GM18519 (cell line): ENCODE measurements around the gene ROR1.

Source experiments
- ATAC-seq: cut with Tn5 transposase; IDR thresholded peaks from one replicate; pipeline ENCODE4 v1.9.1; 2021; ENCODE audit warnings: mild to moderate bottlenecking, moderate library complexity; ENCODE audit not compliant: unreplicated experiment, low FRiP score

The ROR1 gene

DNA sequence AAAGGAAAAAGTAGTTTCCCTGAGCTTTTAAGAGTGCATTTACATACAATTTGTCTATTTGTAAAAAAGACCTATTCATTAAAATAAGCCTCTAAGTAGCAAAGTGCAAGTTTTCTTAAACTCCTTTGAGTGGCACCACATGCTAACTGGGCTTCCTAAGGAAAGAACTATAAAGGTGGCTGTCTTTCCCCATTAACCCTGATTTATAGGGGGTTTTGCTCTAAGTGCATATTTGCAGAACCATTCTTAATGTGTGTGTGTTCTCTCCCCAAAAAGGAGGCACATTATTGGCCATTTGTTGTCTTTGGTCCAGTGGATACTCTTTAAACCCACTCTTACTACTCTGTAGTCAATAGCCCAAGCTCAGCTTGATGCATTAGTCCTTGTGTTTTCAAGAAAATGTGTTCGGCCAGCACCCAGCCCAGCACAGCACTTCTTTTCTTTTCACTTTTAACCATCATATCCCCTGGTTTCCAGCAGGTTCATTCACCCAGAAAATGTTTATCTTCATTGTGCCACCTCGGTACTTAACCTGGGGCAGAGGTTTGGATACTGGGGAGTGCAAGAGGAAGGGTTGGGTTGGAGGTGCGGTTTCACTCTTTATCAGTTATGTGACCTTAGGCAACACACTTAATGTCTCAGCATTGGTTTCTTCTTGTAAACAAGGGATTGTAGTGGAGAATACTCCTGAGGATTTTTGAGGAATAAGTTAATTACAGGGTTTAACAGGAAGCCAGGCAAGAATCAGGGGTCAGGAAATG lies 267.7 kb downstream of the ROR1 start:
- ATAC-seq = no peak

DNA sequence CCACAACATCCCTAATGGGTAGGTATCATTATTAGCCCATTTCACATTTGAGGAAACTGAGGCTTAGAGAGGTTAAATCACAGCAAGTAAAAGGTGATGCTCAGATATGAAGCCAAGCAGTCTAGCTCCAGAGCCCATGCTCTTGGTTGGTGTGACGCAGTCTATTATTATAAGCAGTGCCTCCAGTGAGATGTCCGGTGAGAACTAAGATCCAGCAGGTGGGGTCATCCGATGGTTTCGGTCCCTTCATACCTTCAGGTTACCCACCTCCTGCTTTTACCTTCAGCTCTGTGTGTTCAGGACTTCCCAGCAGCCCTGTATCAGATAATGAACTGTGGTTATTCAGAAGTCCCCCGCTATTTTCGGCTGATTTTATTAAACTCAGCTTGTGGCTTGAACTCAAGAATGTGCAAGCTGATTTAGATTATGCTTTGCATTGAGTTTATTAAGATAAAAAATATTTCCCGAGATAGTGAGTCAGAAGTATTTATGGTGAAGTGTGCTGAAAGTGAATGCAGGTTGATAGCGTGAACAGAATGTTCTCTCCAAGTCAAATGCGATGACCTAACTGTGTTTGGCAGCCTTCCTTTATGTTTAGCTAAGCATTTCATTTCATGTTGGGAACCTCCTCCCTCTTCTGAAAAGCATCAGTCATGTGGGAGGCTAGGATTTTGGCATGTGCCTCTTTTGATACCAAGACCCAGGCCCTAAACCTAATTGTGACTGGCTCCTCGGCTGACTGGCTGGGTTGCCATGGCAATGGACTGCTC lies 268.7 kb downstream of the ROR1 start:
- ATAC-seq = no peak

DNA sequence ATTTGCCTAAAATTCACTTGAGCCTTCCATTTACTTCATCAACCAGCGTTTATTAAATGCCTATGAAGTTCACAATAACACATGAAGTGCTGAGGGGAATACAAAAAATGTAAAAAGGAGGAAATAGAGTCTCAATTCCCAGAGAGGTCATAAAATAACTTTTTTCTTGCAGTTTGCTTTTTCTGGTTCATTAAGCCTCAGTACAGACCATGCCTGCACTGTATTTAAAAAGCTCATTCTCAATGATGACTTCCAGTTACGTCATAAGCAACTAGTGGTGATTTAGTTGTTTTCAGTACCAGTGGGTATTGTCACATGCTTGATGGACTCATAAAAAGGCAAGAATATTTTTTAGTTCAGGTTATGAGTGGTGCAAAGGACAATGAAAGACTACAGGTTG lies 269.5 kb downstream of the ROR1 start:
- no peak for ATAC-seq

DNA sequence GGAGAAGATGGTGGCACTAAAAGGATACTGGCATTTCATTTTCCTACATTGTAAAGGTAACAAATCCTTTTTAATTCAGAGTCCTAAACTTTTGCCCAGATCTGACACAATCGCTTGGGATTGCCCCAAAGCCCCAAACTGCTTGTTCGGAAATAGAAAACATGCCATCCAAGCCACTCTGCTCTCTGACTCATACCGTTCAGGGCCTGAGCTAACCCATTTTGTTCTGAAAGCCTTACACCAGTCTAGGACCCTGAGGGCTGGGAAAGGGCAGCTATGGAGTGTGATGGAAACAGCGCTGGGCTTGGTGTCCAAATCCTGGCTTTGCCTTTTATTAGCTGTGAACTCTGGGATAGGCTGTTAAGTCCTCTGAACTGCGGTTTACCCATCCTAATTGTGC lies 270.2 kb downstream of the ROR1 start:
- no peak for ATAC-seq

DNA sequence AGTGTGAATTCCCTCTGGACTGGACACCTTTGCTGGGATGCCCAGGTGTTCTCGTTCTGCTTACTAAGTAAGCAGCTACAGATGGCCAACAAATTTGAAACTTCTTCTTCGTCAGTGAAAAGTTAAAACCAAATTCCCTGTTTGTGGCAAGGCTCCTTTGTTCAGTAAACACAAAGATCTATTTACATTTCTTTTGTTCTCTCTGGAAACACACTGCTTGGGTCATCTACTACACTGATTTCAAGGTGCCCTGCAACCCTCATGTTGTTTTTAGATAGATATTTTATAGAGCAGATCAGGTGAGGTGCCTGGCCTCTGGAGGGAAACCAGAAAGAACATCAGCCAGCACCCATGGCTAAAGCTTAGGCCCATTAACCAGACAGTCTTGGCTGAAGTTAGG lies 272.4 kb downstream of the ROR1 start:
- ATAC-seq = no peak

DNA sequence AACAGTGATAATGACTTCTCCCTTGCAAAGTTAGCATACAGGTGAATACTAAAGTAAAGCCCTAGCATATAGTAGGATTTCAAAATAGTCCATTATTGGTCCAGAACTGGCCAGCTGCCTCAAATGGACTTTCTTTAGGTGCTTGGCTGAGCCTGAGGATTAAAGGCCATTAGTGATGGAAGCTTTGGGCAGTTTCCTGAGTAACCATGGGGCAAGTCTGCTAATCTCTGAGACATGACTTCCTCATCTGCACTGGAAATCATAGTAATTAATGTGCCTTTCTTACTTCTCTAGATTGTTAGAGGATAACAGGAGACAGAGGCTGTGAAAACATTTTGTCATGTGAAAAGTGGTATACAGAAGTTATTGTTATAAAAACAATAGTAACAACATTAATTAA lies 273.1 kb downstream of the ROR1 start:
- no peak for ATAC-seq

DNA sequence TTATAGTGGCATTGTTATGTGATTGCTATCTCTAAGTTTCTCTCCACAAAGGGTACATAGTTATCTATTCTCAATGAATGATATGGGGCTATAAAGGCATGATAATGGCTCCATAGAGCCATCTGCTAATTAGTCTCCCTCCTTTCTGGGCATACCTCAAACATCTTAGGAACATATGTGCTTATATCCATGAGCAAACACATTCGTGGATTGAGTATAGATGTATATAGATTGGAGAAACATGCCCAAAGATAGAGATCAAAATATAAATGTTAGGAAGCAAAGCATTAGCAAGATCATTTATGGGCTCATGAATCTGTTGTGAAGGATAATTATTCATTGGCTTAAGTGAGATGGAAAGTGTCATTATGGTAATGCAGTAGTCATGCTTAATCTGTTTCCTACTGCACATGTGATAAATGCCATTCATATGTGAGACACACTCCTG lies 273.8 kb downstream of the ROR1 start:
- no peak for ATAC-seq

DNA sequence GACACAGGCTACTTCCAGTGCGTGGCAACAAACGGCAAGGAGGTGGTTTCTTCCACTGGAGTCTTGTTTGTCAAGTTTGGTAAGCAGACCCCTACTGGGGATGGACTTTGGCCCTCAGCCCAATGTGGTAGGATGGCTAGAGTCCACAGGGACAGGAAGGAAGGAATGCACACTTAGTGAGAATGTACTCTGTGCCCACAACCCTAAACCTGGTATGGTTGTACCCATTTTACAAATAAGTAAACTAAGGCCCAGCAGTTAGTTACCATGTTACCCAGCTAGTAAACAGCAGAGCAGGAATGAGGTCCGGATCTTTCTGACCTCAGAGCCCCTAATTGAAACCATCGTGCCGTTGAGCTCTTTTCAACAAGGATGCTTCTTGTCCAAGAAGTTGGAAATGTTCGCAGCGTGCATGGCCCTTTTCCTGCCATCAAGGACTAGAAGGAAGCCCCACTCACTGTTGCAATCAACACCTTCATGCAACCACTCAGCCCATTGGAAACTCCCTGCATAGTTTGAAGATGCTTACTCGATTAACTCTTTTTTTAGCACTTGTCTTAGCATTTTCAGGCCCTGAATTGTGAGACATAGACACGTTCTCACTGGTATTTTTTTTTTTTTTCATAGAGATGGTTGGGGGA lies 276.2 kb downstream of the ROR1 start:
- ATAC-seq = no peak

DNA sequence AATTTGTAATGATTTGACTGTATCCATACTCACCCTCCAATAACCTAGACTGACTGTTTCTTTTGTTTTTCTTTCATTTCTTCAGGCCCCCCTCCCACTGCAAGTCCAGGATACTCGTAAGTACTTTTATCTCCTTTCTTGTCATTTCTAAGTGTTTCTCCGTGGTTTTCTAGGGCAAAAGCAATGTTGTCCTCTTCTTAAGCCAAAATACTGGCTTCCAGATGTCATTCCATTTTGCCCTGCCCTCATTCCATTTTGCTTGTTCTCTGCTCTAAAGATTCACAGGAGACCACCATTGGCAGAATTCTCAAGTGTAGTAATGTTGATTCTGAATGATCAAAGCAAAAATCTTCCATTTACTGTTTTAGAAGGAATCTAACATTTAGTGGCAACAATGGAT lies 276.8 kb downstream of the ROR1 start:
- ATAC-seq = no peak

DNA sequence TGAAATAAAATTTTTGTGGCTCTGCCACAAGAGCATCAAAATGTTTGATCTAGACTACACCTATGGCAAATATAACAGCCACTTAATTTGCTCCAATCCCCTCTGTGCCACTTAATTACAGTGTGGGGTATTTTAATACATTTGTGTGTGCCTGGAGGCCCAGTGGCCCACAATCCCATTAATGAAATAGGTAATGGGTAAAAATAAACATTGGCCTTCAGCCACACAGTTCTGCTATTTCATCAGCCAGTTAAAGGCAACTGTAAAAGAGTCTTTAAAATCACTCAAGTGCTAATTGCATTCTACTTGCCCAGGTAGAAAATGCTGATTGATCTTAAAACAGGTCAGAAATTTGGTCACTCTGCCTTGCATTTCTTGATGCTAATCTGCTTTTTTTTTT lies 278.0 kb downstream of the ROR1 start:
- no peak for ATAC-seq

DNA sequence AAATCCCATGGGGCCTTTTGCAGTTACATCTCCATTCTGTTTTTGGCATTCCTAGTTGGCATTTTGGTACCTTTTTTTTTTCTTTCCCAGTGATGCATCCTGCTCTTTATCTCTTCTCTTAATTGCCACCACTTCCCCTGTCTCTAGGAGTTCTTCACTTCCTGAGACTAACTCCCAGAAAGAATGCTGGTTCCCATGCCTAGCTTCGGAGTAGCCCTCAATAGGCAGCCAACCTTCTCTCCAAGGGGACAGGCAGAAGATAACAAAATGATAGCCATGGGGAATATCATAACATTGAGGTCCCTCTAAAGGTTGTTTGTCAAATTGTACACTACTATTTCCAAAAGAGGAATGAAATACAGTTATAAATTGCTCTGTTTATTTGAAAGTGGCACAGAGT lies 279.0 kb downstream of the ROR1 start:
- no peak for ATAC-seq

DNA sequence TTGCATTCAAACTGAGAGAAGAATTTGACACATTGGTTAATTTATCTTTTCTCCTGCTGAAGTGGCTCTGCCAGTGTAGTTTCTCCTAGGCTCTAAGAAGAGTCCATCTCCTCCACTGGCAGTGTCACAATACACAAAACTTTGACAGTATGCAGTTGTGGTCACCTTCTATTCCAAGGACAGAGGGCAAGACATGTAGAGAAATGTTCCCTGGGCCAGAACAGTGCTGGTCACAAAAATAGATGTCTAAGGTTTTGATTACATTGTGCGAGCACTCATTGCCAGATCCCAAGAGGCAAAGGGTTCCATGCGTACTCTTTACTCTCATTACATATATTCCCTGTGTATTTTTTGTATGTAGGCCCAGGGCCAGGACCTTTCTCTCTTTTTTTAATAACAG lies 281.5 kb downstream of the ROR1 start:
- no peak for ATAC-seq

DNA sequence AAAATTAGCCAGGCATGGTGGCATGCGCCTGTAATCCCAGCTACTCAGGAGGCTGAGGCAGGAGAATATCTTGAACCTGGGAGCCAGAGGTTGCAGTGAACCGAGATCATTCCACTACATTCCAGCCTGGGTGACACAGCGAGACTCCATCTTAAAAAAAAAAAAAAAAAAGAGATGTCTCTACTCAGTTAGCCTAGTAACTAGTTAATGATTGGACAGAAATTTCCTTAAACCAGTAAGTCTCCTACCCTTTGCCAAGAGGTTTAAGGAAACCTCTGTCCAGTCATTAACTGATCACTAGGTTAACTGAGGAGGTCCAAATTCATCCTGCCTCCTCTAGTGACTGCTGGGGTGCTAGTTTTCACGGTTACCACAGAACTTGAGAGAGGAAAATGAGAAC lies 285.7 kb downstream of the ROR1 start:
- ATAC-seq = no peak

DNA sequence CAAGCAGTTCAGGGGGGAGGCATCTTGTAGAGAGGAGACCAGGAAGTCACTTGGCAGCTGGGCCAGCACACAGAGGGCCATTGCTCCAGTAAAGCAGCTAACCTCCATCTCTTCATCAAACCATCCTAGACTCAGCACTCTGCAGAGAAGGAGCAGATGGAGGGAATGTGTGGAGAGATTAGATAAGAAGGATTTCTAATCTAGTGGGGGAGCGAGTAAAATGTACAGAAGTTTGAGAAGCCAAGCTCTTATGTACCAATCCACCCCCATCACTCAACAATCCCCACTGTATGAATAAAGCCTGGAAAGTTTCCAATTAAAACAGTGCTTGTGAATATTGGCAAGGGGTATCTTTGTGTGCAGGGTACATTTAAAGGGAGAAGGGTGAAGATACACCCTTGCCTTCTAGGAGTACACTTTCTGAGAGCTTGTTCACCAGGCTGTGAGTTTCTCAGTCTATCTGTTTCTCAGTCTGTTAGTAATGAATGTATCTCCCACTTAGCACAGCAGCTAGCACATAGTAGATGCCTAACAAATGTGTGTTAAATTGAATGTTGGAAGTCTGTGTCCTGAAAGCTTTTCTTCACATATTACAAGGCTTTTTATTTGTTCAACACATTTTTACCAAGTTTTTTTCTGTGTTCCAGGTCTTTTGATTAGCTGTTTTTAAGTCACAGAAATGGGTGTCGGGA lies 286.9 kb downstream of the ROR1 start:
- no peak for ATAC-seq

DNA sequence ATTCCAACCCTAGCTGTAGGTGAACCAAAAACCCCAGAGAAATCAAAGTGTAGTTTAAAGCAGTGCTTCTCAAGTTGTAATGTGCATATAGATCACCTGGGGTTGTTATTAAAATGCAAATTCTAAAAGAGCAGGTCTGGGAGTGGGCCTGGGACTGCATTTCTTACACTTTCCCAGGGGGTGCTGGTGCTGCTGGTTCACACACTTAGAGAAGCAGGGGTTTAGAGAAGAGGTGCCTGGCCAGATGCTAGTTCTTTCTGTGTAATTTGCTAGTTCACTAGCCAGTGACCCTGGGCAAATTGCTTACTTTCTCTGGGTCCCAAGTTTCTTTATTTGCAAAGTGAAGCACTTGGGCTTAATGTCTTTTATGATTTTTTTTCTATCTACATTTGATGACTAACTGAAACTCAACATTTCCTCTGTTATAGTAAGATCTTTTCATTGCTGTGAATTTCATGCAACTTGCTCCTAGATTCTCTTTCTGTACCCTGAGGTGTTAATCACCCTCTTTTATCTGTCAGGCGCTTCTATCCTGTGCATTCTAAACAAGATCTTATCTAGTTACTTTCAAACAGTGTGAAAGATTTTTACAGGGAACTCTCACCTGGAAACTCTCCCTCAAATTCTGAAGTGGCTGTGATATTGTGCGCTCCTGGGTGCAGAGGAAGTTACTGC lies 287.8 kb downstream of the ROR1 start:
- ATAC-seq = no peak

DNA sequence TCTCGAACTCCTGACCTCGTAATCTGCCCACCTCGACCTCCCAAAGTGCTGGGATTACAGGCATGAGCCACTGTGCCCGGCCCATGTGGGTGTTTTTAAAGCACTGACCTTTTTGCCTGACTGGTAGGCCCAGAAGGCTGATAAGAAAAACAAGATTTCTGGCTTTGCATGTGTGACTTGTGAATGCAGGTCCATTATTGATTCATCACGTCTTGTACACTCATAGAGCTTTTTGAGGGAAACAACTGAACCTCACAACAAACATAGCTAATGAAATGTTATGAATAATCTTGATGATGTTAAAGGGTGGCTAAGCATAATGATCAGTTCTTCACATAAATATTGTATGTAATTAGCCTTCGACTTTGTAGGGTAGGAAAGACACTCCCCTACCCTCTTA lies 288.7 kb downstream of the ROR1 start:
- no peak for ATAC-seq

DNA sequence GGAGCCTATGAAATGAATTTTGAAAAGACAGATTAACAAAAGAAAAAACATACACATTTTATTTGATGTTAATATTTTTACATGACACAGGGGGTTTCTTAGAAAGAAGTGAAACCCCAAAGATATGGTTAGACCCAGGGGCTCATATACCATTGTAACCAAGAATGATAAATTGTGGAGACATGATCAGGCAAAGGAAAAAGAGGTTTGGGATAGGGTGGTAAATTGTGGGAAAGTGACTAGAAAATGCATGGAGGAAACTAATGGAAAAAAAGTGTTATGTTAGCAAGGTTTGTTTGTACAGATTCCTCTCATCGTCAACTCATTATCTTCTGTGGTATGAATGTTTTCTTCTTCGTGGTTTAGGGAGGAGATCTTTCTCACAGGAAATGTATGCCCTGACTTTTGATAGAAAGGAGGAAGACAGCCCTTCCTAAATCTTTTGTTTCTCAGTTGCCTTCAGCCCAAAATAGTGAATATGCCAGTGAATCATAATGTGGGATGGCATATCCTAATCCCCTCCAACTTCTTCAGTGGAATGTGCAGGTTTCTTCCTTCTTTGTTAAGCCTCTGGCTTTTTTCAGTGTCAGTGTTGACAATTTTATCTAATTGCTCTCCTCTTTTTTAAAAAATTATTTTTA lies 289.2 kb downstream of the ROR1 start:
- no peak for ATAC-seq

DNA sequence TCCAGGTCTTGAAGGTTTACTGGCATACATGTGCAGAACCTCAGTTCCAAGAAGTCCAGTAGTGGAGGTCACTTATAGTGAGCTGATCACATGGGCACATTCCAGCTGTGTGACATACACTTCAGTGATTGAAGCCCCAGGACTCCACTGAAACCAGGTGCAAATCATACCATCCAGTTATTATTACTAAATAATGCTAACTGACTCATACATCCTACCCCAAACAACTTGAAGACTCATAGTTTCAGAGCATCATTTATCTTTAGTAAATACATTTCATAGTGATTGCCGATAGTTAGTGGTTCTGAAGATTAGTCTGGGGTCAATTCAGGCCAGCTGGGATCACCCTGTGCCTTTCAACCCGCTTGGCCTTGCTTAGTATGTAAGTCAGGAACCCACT lies 291.8 kb downstream of the ROR1 start:
- ATAC-seq = no peak

DNA sequence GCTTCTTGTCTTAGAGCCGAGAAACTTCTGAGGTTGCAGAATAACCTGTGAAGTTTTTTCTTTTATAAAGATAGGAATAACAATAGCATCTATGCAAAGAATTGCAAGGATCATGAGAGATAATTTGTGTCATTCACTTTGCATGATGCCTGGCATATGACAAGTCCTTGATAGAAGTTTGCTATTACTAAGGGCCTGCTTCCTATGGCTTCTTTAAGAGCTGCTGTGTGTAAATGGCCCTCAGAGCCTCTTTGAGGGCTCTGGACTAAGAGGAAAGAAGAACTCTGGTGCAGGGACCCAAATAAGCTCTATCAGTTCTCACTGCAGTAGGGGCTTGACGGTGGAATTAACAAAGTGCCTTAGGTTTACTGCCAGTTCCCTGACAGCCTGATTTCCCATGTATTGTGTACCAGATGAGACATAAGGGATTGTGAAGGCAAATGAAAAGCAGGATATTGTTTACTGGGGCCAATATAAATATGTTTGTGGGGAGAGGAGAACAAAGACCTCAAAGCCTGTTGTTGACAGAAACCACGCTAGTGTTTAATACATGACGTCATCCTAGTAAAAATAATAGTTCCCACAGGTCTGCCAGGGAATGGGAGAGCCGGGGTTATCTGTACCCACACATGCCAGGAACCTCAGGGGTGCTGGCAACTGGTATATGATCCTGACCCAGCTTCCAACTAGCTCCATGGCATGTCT lies 298.4 kb downstream of the ROR1 start:
- ATAC-seq = no peak
